ENCODE measurements around the gene PTK6.

- no peak for TF ChIP-seq LEF1 (IDR thresholded peaks at IDR 0.05; ENCODE audit: borderline replicate concordance)
- TF ChIP-seq FOXM1 (IDR thresholded peaks at IDR 0.05; ENCODE audit: borderline replicate concordance): no peak
- no peak for TF ChIP-seq SP1 (IDR thresholded peaks at IDR 0.05)
- TF ChIP-seq SUZ12 (IDR thresholded peaks at IDR 0.05): no peak
- TF ChIP-seq NFRKB (IDR thresholded peaks at IDR 0.05): no peak
- TF ChIP-seq ELF4 (IDR thresholded peaks at IDR 0.05): no peak
- no peak for TF ChIP-seq PKNOX1 (IDR thresholded peaks at IDR 0.05)
- TF ChIP-seq FOXK2 (IDR thresholded peaks at IDR 0.05): no peak
- TF ChIP-seq TARDBP (IDR thresholded peaks at IDR 0.05): no peak
- no peak for TF ChIP-seq ARNT (IDR thresholded peaks at IDR 0.05)
- TF ChIP-seq BHLHE40 (IDR thresholded peaks at IDR 0.05; ENCODE audit: borderline replicate concordance): no peak
- TF ChIP-seq CTBP1 (IDR thresholded peaks at IDR 0.05; ENCODE audit: borderline replicate concordance): no peak
These were observed 30.4 kb upstream of the PTK6 start for GRCh38 chr20:63567386-63568169.
